HG03025 (cell line): ENCODE data around the gene RLF.

ENCODE experiments used
- ATAC-seq: cut with Tn5 transposase; IDR thresholded peaks from one replicate; pipeline ENCODE4 v1.9.1; 2021; ENCODE audit warnings: mild to moderate bottlenecking, moderate library complexity; ENCODE audit not compliant: unreplicated experiment, low FRiP score

The RLF gene

DNA sequence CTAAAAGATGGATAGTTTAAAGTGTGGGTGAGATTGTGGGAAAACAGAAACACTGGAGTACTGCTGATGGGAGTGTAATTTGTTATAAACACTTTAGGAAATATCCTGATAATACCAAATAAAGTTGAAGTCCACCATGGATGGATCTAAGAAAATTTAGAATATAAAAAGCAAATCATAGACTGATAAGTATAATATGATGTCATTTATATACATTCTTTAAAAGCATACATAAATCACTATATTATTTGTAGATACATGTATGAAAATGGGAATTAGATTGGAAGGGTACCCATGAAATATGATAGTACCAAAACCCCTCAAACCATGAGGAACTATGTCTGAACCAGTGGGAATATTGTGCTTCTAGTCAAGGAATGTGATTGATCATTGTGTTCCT lies 104.7 kb downstream of the RLF start:
- ATAC-seq, result no peak

DNA sequence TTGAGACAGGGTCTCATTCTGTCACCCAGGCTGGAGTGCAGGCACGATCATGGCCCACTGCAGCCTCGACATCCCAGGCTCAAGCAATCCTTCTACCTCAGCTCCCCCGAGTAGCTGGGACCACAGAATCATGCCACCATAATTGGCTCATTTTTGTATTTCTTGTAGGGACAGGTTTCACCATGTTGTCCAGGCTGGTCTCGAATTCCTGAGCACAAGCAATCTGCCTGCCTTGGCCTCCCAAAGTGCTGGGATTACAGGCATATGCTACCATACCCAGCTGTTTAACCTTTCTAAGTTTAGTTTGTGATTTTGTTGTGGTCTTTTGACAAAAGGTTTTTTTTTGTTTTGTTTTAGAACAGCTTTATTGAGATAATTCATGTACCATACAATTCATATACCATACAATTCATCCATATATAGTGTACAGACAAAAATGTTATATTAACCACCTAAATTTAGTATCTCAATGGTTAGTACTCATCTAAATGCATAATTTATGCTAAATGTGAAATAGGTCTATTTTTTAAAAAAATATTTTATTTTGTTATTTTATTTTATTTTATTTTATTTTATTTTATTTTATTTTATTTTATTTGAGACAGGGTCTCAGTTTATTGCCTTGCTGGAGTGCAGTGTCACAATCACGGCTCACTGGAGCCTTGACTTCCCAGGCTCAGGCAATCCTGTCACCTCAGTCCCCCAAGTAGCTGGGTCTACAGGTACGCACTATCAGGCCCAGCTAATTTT lies 105.8 kb downstream of the RLF start:
- ATAC-seq, result no peak

DNA sequence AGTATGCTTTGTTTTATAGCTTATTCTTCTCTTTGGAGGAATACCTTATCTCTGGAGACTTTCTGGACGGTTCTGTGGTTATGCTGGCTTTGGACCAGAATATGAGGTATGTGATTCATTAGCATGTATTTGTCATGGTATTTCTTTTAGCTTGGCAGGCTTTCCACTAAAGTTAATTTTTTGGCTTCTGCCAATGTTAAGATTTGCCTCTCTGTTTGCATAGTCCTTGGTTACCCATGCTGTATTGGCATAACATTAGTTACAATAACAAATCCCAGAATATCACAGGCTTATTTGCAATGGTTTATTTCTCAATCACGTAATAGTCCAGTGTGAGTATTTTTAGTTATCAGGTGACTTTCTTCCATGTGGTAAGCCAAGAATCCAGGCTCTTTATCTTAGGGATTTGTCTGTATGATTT lies 106.6 kb downstream of the RLF start:
- no peak for ATAC-seq

DNA sequence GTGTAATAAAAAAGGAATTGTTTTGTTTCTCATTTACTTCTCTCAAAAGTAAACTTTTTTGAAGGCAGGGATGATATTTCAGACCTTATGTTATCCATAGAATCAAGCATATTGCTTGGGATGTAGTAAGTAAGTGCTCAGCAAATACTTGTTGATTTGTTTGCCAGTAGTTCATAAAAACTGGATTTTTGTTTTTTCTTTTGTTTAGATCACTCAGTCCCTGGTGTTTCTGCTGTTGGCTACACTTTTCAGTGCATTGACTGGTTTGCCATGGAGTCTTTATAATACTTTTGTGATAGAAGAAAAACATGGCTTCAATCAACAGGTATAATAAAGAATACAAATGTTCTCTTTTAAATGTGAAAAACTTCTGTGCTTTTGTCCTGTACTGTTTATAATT lies 107.0 kb downstream of the RLF start:
- ATAC-seq, result no peak

DNA sequence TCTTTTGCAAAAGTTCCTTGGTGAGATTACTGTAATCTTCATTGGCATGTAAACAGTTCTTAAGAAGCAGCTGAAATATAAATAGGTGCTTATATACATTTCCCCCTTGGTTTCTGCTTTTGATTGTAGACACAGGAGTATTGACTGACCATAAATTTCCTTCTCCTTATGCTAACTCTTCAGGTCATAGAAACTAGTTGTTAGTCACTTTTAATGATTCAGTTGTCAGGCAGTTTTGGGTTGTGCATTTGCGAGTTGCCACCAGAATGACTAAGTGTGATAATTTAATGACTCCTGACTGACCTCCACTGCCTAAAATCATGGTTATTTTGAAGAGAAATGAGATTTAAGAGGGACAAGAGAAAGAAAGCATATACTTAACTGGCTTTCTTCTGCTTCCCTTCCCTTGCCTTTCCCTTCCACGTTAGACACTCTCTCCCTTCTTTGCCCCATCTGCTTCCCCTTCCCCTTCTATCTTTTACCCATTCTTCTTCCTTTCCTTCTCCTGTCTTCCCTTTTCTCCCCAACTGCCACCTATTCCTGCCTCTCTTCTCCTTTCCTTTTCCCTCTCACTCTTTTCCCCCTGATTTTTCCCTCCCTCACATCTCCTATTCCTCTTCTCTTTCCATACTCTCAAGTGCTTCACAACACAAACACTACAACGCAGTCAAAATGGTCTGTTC lies 109.1 kb downstream of the RLF start:
- ATAC-seq, result no peak

DNA sequence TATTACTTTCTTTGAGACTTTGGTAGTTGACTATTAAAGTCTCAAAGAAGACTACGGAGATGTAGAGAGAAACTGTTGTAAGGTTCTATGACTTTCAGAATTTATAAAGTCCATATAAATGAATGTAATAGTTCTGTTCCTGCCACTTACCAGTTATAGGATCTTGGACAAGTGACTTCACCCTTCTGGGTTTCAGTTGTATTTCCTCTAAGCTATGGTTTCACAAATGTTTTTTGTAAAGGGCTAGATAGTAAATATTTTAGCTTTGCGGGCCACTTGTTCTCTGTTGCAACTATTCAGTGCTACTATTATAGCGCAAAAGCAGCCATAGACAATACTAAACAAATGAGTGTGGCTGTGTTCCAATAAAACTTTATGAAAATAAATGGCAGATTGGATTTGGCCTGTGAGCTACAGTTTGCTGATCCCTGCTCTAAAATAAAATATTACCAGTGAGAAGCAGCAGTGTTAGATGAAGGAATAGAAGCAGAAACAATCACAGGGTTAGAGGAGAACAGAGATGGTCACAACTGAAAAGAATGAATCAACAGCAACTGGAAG lies 111.5 kb downstream of the RLF start:
- ATAC-seq, result no peak

DNA sequence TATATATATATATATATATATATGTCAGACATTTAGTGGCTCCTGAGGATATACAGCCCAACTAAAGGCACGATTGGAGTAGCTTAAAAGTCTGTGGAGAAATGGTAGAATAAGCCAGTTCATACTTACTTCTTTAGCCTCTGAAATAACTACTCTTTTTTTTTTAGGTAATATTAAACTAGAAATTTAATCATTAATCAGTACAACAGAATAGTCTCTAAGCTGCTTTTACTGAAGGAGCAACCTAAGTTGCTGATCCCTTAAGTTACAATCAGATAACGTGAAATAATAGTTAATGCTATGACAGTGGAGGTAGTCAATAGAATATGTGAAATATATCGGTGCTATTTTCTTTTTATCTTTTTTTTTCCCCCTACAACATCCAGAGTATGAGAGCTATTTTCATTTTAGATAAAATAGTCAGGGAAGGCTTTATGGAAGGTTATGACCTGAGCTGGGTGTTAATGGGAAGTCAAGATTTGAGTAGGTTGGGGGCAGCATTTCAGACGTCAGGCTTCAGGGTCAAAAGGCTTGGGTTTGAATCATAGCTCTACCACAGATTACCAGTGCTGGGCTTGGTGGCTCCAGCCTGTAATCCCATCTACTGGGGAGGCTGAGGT lies 112.5 kb downstream of the RLF start:
- no peak for ATAC-seq

DNA sequence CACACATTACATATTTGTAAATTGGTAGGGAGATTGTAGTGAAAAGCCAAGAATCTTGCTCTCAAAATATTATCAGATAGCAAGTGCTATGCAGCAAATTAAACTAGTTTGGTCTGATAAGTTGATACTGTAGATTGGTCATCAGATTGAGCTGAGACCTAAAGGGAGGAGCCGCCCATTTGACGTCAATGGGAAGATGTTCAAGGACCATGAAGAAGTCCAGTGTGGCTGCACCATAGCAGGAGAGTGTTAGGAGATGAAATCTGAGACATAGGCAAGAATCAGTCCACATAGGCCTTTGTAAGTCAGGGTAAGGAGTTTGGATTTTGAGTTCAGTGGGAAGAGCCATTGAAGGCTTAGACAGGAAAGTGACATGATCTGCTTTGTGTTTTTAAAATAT lies 113.1 kb downstream of the RLF start:
- no peak for ATAC-seq

DNA sequence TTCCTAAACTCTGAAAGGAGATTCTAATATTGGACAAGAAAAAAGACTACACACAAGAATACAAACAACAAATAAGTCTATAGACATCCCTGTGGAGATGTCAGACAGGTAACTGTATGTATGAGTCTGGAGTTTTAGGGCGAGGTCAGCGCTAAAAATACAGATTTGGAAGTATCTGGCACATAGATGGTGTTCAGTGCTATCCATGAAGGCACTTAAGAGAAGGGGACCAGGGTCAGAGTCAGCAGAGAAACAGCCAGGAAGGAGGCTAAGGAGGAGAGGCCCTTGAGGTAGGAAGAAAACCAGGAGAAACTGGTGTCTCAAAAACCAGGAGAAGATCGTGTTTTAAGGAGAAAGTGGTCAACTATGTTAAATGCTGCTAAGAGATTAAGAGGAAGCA lies 114.9 kb downstream of the RLF start:
- no peak for ATAC-seq

DNA sequence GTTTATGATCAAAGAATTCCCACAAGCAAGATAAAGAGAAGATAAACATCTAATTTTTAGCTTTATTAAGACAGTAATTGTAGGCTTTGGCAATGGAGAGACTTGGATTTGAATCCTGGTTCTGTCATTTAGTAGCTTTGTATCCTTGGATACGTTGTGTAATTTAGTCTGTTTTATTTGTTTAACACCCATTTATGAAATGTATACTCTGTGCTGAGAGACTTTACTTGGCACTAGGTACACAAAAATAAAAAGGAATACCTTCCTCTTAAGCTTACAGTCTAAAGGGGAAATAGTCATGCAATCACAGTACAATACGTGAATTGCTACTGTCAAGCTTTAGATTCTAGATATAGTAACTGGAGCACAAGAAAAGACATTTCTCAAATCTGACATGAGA lies 120.7 kb downstream of the RLF start:
- ATAC-seq, result no peak
